Stimulated activated naive CD8-positive, alpha-beta T cell treated with anti-CD3 and anti-CD28 coated beads, Interleukin-15, Interleukin-2, amounts not matched to agents 100 ng/mL and 50 ng/mL, for 24 hours (primary cell): ENCODE results near the gene RLN2.

Source experiments
- H3K27ac Mint-ChIP-seq: one replicate; pipeline ENCODE4 v1.8.0; 2021; ENCODE audit warnings: mild to moderate bottlenecking, mixed read lengths
- H3K27me3 Mint-ChIP-seq: one replicate; pipeline ENCODE4 v1.8.0; 2021; ENCODE audit warnings: mixed read lengths
- H3K36me3 Mint-ChIP-seq: one replicate; pipeline ENCODE4 v1.8.0; 2021; ENCODE audit warnings: low read depth, mixed read lengths
- H3K4me1 Mint-ChIP-seq: one replicate; pipeline ENCODE4 v1.8.0; 2021; ENCODE audit warnings: low read depth, mixed read lengths
- H3K4me3 Mint-ChIP-seq: one replicate; pipeline ENCODE4 v1.8.0; 2021; ENCODE audit warnings: mild to moderate bottlenecking, mixed read lengths
- H3K9me3 Mint-ChIP-seq: one replicate; pipeline ENCODE4 v1.8.0; 2021; ENCODE audit warnings: mixed read lengths

Gene RLN2

GRCh38 chr9:5301544-5301943, 3.0 kb downstream of the RLN2 start:
- peaks cover 27% of the 10 kb centered on the region for H3K4me1 Mint-ChIP-seq

GRCh38 chr9:5292141-5292540, 12.4 kb downstream of the RLN2 start:
- no peaks in the 10 kb centered on the region for H3K4me1 Mint-ChIP-seq

More at GRCh38 chr9:5301544-5301943, 3.0 kb downstream of the RLN2 start:
- Mint-ChIP-seq H3K27ac (peak overlapping the region; percentile 11), H3K36me3 (peaks cover 6% of the 10 kb centered on the region), H3K4me3 (peak overlapping the region; percentile 41), H3K27me3 (no peaks in the 10 kb centered on the region), H3K9me3 (peaks cover 4% of the 10 kb centered on the region)

GRCh38 chr9:5288591-5288990, 15.9 kb downstream of the RLN2 start:
- H3K27me3 Mint-ChIP-seq = no peaks in the 10 kb centered on the region
- H3K9me3 Mint-ChIP-seq = peaks cover 8% of the 10 kb centered on the region
- peaks cover 5% of the 10 kb centered on the region for H3K4me1 Mint-ChIP-seq

More at GRCh38 chr9:5292141-5292540, 12.4 kb downstream of the RLN2 start:
- Mint-ChIP-seq H3K9me3 (peaks cover 16% of the 10 kb centered on the region), H3K27me3 (no peaks in the 10 kb centered on the region), H3K27ac (no peak overlapping the region), H3K4me3 (no peak overlapping the region), H3K36me3 (peaks cover 19% of the 10 kb centered on the region)

GRCh38 chr9:5286262-5286661, 18.3 kb downstream of the RLN2 start:
- peaks cover 4% of the 10 kb centered on the region for H3K36me3 Mint-ChIP-seq
- no peak overlapping the region for H3K4me3 Mint-ChIP-seq
- H3K4me1 Mint-ChIP-seq = peaks cover 5% of the 10 kb centered on the region
- no peaks in the 10 kb centered on the region for H3K27me3 Mint-ChIP-seq
- no peak overlapping the region for H3K27ac Mint-ChIP-seq
- peaks cover 8% of the 10 kb centered on the region for H3K9me3 Mint-ChIP-seq

More at GRCh38 chr9:5288591-5288990, 15.9 kb downstream of the RLN2 start:
- Mint-ChIP-seq H3K27ac (no peak overlapping the region), H3K4me3 (no peak overlapping the region), H3K36me3 (peaks cover 4% of the 10 kb centered on the region)

- Mint-ChIP-seq H3K36me3 (no peaks in the 10 kb centered on the region), H3K27ac (no peak overlapping the region), H3K27me3 (no peaks in the 10 kb centered on the region), H3K4me3 (no peak overlapping the region), H3K4me1 (no peaks in the 10 kb centered on the region), H3K9me3 (no peaks in the 10 kb centered on the region)
These were observed 26.0 kb downstream of the RLN2 start for GRCh38 chr9:5278486-5278885.

- H3K4me3 Mint-ChIP-seq = no peak overlapping the region
- no peak overlapping the region for H3K27ac Mint-ChIP-seq
- H3K27me3 Mint-ChIP-seq = no peaks in the 10 kb centered on the region
- H3K4me1 Mint-ChIP-seq = no peaks in the 10 kb centered on the region
- no peaks in the 10 kb centered on the region for H3K36me3 Mint-ChIP-seq
- H3K9me3 Mint-ChIP-seq = no peaks in the 10 kb centered on the region
These were observed 29.7 kb downstream of the RLN2 start for GRCh38 chr9:5274770-5275169.

GRCh38 chr9:5269249-5269715, 35.2 kb downstream of the RLN2 start:
- H3K36me3 Mint-ChIP-seq = no peaks in the 10 kb centered on the region
- no peak overlapping the region for H3K4me3 Mint-ChIP-seq
- no peaks in the 10 kb centered on the region for H3K9me3 Mint-ChIP-seq
- peaks cover 7% of the 10 kb centered on the region for H3K4me1 Mint-ChIP-seq
- no peak overlapping the region for H3K27ac Mint-ChIP-seq
- no peaks in the 10 kb centered on the region for H3K27me3 Mint-ChIP-seq

- no peaks in the 10 kb centered on the region for H3K27me3 Mint-ChIP-seq
- H3K9me3 Mint-ChIP-seq = no peaks in the 10 kb centered on the region
- no peaks in the 10 kb centered on the region for H3K36me3 Mint-ChIP-seq
- H3K27ac Mint-ChIP-seq = no peak overlapping the region
- no peak overlapping the region for H3K4me3 Mint-ChIP-seq
- H3K4me1 Mint-ChIP-seq = peaks cover 19% of the 10 kb centered on the region
These were observed 38.6 kb downstream of the RLN2 start for GRCh38 chr9:5265939-5266338.

- Mint-ChIP-seq H3K27ac (no peak overlapping the region), H3K9me3 (peaks cover 3% of the 10 kb centered on the region), H3K4me1 (peaks cover 19% of the 10 kb centered on the region), H3K36me3 (no peaks in the 10 kb centered on the region), H3K27me3 (no peaks in the 10 kb centered on the region), H3K4me3 (no peak overlapping the region)
These were observed 40.3 kb downstream of the RLN2 start for GRCh38 chr9:5264219-5264595.

- Mint-ChIP-seq H3K27me3 (no peaks in the 10 kb centered on the region), H3K4me3 (no peak overlapping the region)
These were observed 40.9 kb downstream of the RLN2 start for GRCh38 chr9:5263351-5264218.

More at GRCh38 chr9:5263351-5264218, 40.9 kb downstream of the RLN2 start:
- Mint-ChIP-seq H3K9me3 (peaks cover 3% of the 10 kb centered on the region), H3K4me1 (peaks cover 19% of the 10 kb centered on the region), H3K27ac (no peak overlapping the region), H3K36me3 (no peaks in the 10 kb centered on the region)
